GM12878 (cell line): ENCODE measurements around the gene MSH3. TPM values are rescaled to one million over a fixed set of nuclear protein-coding genes. Genes with fewer than 3 reads are reported as not detected.

Experiments
- E2F4 ChIP-seq: IDR thresholded peaks from 2 replicates; pipeline ENCODE4 v1.6.1; 2012; ENCODE audit warnings: low read depth, low read length, improper control_type of control experiment
- ETV6 ChIP-seq, 2 experiments: fragments of 450-650 bp in 1 of 2; IDR thresholded peaks in 1 of 2; conservative IDR thresholded peaks in 1 of 2; 2 replicates each; pipeline ENCODE4 v1.6.1; 2014; ENCODE audit warnings: antibody characterized with exemption in 1 of 2, borderline replicate concordance in 1 of 2, low read depth in 1 of 2, mild to moderate bottlenecking in 1 of 2, moderate library complexity in 1 of 2
- GABPA ChIP-seq: IDR thresholded peaks from 2 replicates; pipeline ENCODE4 v1.6.1; 2014; ENCODE audit warnings: antibody characterized with exemption, low read depth, mild to moderate bottlenecking, inconsistent platforms
- IRF5 ChIP-seq: fragments of 450-650 bp; IDR thresholded peaks from 2 replicates; pipeline ENCODE4 v1.6.1; 2017; ENCODE audit warnings: borderline replicate concordance
- MEF2B ChIP-seq: fragments of 450-650 bp; IDR thresholded peaks from 2 replicates; pipeline ENCODE4 v1.6.1; 2018; ENCODE audit warnings: mild to moderate bottlenecking, moderate library complexity; ENCODE audit not compliant: partially characterized antibody, poor library complexity, severe bottlenecking
- MTA2 ChIP-seq: fragments of 450-650 bp; IDR thresholded peaks from 2 replicates; pipeline ENCODE4 v1.6.1; 2016; ENCODE audit warnings: low read depth, mild to moderate bottlenecking, moderate library complexity
- NR2C1 ChIP-seq: fragments of 450-650 bp; IDR thresholded peaks from 2 replicates; pipeline ENCODE4 v1.6.1; 2017; ENCODE audit warnings: antibody characterized with exemption, mild to moderate bottlenecking, moderate library complexity
- PKNOX1 ChIP-seq: fragments of 450-650 bp; IDR thresholded peaks from 2 replicates; pipeline ENCODE4 v1.6.1; 2016; ENCODE audit warnings: mild to moderate bottlenecking
- RUNX3 ChIP-seq: IDR thresholded peaks from 2 replicates; pipeline ENCODE4 v1.6.1; 2012; ENCODE audit warnings: low read length, inconsistent platforms
- SMARCA5 ChIP-seq: fragments of 450-650 bp; IDR thresholded peaks from 2 replicates; pipeline ENCODE4 v1.6.1; 2017; ENCODE audit warnings: mild to moderate bottlenecking
- TAF1 ChIP-seq: IDR thresholded peaks from 2 replicates; pipeline ENCODE4 v1.6.1; 2011; ENCODE audit warnings: mild to moderate bottlenecking, low read depth, low read length, borderline replicate concordance
- ZNF207 ChIP-seq: fragments of 450-650 bp; IDR thresholded peaks from 2 replicates; pipeline ENCODE4 v1.6.1; 2014; ENCODE audit warnings: antibody characterized with exemption, mild to moderate bottlenecking, borderline replicate concordance
- ZNF384 ChIP-seq: IDR thresholded peaks from 2 replicates; pipeline ENCODE4 v1.6.1; 2012; ENCODE audit warnings: low read depth, mild to moderate bottlenecking, low read length, improper control_type of control experiment, borderline replicate concordance
- polyA plus RNA-seq, 11 experiments: library from polyadenylated mRNA; depleted of rRNA in 4 of 11; unstranded in 6 of 11; stranded (reverse) in 5 of 11; fragments of >200 nt; fragmentation: Nextera tagmentation in 4 of 11; fragmentation: Illumina TruSeq in 1 of 11; extraction: Ambion mirVana in 4 of 11; extraction: Trizol in 1 of 11; gene quantifications; 1 replicate in 1 of 11; 2 replicates in 10 of 11; pipeline versions ENCODE4 v1.2.1 to v1.2.3, GENCODE V29; 2011 to 2016; ENCODE audit warnings: inconsistent platforms in 2 of 11, missing spikeins in 2 of 11, low read depth in 1 of 11
- total RNA-seq, 4 experiments: library from RNA; depleted of rRNA in 3 of 4; stranded (reverse); fragments of >200 nt in 3 of 4; fragmentation: Illumina TruSeq in 1 of 4; extraction: Trizol in 1 of 4; gene quantifications; 2 replicates each; pipeline versions ENCODE4 v1.2.1 to v1.2.3, GENCODE V29; 2013 to 2021
- TF ChIP-seq, protein P1 (sequence below): IDR thresholded peaks from 2 replicates; pipeline ENCODE4 v1.6.1; 2011; ENCODE audit warnings: borderline replicate concordance, low read depth, mild to moderate bottlenecking, moderate library complexity, low read length; ENCODE audit not compliant: insufficient read depth, poor library complexity, severe bottlenecking
- TF ChIP-seq, protein P2 (sequence below): fragments of 450-650 bp; formaldehyde crosslinking; IDR thresholded peaks from 2 replicates; pipeline ENCODE4 v1.5.0; 2022; ENCODE audit warnings: mild to moderate bottlenecking, missing genetic modification characterization
- TF ChIP-seq, protein P3 (sequence below): IDR thresholded peaks from 2 replicates; pipeline ENCODE4 v1.6.1; 2012; ENCODE audit warnings: low read depth, low read length, improper control_type of control experiment

MSH3 gene
- total and polyA plus RNA-seq, 10 of the 15 experiments (the other 5 are each of a cell fraction or from before 2014, with no cell fraction given) = 4.7 to 17.5 (median 12.2) TPM

- no peak for TF ChIP-seq ZNF207
- TF ChIP-seq RUNX3 = peak; percentile 98
- TF ChIP-seq E2F4 = no peak
- no peak for TF ChIP-seq IRF5
- TF ChIP-seq ZNF384 = no peak; the same call in 1 of the 2 replicates
- TF ChIP-seq, protein P1, sequence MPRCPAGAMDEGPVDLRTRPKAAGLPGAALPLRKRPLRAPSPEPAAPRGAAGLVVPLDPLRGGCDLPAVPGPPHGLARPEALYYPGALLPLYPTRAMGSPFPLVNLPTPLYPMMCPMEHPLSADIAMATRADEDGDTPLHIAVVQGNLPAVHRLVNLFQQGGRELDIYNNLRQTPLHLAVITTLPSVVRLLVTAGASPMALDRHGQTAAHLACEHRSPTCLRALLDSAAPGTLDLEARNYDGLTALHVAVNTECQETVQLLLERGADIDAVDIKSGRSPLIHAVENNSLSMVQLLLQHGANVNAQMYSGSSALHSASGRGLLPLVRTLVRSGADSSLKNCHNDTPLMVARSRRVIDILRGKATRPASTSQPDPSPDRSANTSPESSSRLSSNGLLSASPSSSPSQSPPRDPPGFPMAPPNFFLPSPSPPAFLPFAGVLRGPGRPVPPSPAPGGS = no peak
- peak; percentile 35 for TF ChIP-seq MEF2B
- TF ChIP-seq TAF1 = no peak
- TF ChIP-seq, protein P2, sequence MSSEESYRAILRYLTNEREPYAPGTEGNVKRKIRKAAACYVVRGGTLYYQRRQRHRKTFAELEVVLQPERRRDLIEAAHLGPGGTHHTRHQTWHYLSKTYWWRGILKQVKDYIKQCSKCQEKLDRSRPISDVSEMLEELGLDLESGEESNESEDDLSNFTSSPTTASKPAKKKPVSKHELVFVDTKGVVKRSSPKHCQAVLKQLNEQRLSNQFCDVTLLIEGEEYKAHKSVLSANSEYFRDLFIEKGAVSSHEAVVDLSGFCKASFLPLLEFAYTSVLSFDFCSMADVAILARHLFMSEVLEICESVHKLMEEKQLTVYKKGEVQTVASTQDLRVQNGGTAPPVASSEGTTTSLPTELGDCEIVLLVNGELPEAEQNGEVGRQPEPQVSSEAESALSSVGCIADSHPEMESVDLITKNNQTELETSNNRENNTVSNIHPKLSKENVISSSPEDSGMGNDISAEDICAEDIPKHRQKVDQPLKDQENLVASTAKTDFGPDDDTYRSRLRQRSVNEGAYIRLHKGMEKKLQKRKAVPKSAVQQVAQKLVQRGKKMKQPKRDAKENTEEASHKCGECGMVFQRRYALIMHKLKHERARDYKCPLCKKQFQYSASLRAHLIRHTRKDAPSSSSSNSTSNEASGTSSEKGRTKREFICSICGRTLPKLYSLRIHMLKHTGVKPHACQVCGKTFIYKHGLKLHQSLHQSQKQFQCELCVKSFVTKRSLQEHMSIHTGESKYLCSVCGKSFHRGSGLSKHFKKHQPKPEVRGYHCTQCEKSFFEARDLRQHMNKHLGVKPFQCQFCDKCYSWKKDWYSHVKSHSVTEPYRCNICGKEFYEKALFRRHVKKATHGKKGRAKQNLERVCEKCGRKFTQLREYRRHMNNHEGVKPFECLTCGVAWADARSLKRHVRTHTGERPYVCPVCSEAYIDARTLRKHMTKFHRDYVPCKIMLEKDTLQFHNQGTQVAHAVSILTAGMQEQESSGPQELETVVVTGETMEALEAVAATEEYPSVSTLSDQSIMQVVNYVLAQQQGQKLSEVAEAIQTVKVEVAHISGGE (CRISPR knock-in tag) = no peak
- TF ChIP-seq SMARCA5 = no peak
- no peak for TF ChIP-seq PKNOX1
- no peak for TF ChIP-seq GABPA
- no peak for TF ChIP-seq NR2C1
- peak in 1 of 2 experiments; percentile 76; a peak in 2 of 4 replicates for TF ChIP-seq ETV6 (conservative IDR thresholded peaks at IDR 0.05 in 1 of 2, IDR thresholded peaks at IDR 0.05 in 1 of 2; ENCODE audit: borderline replicate concordance in 1 of 2, low read depth in 1 of 2)
- TF ChIP-seq, protein P3, sequence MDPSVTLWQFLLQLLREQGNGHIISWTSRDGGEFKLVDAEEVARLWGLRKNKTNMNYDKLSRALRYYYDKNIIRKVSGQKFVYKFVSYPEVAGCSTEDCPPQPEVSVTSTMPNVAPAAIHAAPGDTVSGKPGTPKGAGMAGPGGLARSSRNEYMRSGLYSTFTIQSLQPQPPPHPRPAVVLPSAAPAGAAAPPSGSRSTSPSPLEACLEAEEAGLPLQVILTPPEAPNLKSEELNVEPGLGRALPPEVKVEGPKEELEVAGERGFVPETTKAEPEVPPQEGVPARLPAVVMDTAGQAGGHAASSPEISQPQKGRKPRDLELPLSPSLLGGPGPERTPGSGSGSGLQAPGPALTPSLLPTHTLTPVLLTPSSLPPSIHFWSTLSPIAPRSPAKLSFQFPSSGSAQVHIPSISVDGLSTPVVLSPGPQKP = no peak
- peak; percentile 91 for TF ChIP-seq MTA2
- TF ChIP-seq, all 136 proteins: peak for 27
Observed at GRCh38 chr5:80755626-80756025, 101.2 kb downstream of the MSH3 start (continued).
